WERI-Rb-1 (cell line): ENCODE results near the gene SULT1C4.

ENCODE experiments used
- DNase-seq: peaks from one replicate; pipeline ENCODE4 v3.0.0-alpha.2; 2020
- H3K27ac ChIP-seq: fragments of 250-450 bp; sonication (Bioruptor Pico); 2 replicates; pipeline ENCODE4 v1.5.1; 2020; ENCODE audit warnings: mild to moderate bottlenecking, moderate library complexity
- H3K27me3 ChIP-seq: fragments of 250-450 bp; sonication (Bioruptor Pico); 2 replicates; pipeline ENCODE4 v1.5.1; 2021; ENCODE audit warnings: mild to moderate bottlenecking, low read depth, moderate library complexity; ENCODE audit not compliant: insufficient read depth, severe bottlenecking
- H3K36me3 ChIP-seq: fragments of 250-450 bp; sonication (Bioruptor Pico); 2 replicates; pipeline ENCODE4 v1.5.1; 2020; ENCODE audit warnings: mild to moderate bottlenecking, moderate library complexity
- H3K4me3 ChIP-seq: 2 replicates; pipeline ENCODE4 v1.5.1; 2011; ENCODE audit warnings: low read depth, mild to moderate bottlenecking, control low read depth, low read length
- H3K9me3 ChIP-seq: fragments of 250-450 bp; sonication (Bioruptor Pico); 2 replicates; pipeline ENCODE4 v1.5.1; 2021; ENCODE audit warnings: mild to moderate bottlenecking, moderate library complexity; ENCODE audit not compliant: severe bottlenecking
- TF ChIP-seq, protein P1 (sequence below): IDR thresholded peaks from 2 replicates; pipeline ENCODE4 v1.5.1; 2011; ENCODE audit warnings: low read depth, mild to moderate bottlenecking, control low read depth, inconsistent platforms, low read length

The SULT1C4 gene

DNA sequence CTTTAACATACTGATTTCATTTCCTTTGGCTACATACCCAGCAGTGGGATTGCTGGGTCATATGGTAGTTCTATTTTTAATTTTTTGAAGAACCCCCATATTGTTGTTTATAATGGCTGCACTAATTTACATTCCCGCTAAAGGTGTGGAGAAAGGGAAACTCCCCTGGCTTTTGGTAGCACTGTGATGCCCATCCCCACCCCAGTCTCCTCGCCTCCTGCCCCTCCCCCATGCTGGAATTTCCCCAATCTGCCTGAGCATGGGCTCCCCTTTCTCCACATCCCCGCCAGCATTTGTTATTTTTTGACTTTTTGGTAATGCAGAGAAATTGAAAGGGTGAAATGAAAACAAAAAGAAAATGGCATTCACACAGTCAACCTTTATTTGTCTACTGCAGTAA, 30.0 kb upstream of the SULT1C4 start:
- no peaks in the 10 kb centered on the region for H3K9me3 ChIP-seq
- H3K27ac ChIP-seq: no peak overlapping the region
- H3K36me3 ChIP-seq: no peaks in the 10 kb centered on the region
- peaks cover 46% of the 10 kb centered on the region for H3K27me3 ChIP-seq
- no peak for DNase-seq
- TF ChIP-seq, protein P1, sequence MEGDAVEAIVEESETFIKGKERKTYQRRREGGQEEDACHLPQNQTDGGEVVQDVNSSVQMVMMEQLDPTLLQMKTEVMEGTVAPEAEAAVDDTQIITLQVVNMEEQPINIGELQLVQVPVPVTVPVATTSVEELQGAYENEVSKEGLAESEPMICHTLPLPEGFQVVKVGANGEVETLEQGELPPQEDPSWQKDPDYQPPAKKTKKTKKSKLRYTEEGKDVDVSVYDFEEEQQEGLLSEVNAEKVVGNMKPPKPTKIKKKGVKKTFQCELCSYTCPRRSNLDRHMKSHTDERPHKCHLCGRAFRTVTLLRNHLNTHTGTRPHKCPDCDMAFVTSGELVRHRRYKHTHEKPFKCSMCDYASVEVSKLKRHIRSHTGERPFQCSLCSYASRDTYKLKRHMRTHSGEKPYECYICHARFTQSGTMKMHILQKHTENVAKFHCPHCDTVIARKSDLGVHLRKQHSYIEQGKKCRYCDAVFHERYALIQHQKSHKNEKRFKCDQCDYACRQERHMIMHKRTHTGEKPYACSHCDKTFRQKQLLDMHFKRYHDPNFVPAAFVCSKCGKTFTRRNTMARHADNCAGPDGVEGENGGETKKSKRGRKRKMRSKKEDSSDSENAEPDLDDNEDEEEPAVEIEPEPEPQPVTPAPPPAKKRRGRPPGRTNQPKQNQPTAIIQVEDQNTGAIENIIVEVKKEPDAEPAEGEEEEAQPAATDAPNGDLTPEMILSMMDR: no peak
- no peak overlapping the region for H3K4me3 ChIP-seq

DNA sequence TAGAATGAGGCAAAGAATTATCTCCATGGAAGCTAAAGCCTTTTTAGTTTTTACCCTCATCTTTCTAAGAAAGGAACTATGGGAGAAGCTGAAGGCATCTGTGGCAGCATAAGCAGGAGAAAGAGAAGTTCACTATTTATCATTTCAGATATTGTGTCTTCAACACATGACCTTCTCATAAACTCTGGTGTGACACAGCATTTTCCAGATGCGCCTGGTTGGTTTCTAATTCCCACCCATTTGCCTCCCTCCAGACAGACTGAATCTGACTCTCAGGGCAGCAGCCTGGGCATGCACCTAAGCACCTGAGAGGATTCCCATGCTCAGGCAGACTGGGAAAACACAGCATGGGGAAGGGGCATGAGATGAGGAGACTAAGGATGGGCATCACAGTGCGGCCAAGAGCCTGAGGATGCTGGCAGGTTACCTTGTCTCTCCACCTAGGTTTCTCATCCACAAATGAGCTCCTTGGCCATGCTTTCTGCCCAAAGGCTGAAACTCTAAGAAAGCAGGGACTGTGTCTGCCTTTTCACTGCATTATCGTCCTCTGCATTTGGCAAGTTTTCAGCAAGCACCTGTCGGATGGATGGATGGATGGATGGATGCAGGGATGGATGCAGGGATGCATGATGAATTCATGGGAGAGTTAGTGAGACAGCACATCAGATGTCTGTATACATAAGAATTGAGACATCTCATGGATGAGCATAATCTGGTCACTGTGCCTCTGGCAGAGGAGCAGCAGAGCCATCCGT, 28.8 kb upstream of the SULT1C4 start:
- no peak overlapping the region for H3K27ac ChIP-seq
- TF ChIP-seq, protein P1: no peak
- no peaks in the 10 kb centered on the region for H3K9me3 ChIP-seq
- H3K27me3 ChIP-seq: peaks cover 40% of the 10 kb centered on the region
- H3K4me3 ChIP-seq: no peak overlapping the region
- no peaks in the 10 kb centered on the region for H3K36me3 ChIP-seq
- no peak for DNase-seq

DNA sequence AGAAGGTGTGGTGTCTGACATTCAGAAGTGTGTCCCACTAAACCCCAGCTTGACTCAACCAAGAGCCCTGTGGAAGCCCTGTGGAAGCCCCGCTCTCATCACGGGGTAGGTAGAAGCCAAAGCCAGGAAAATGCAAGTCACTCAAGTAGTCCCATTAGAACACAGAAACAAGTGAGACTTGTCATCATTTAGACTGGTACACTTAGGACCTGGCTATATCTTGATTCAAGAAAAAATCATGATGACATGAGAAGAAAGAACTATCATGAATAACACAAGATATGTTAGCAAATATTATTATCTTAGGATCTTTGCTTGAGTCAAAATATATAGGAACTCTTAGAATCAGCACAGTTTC, 28.2 kb upstream of the SULT1C4 start:
- DNase-seq: no peak
- H3K27ac ChIP-seq: no peak overlapping the region
- no peaks in the 10 kb centered on the region for H3K9me3 ChIP-seq
- peaks cover 34% of the 10 kb centered on the region for H3K27me3 ChIP-seq
- TF ChIP-seq, protein P1: no peak
- H3K36me3 ChIP-seq: no peaks in the 10 kb centered on the region
- H3K4me3 ChIP-seq: no peak overlapping the region

DNA sequence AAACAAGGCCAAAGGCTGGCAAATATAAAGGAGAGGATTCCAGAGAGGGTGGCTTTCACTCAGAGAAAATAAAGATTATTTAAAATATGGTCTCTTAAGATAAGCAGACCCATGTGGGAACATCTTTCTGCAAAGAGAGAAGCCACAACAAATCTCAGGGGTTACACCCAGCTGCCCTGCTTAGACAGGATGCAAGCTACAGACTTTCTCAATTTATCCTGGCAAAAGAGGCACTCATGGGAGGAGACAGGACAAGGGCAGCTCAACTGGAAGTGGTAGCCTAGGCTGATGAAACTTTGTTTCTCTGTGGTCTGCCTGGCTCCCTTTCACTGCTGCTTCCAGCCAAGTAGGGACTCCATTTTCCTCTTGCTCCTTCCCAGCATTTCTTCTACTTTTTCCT, 25.9 kb upstream of the SULT1C4 start:
- no peak for DNase-seq
- H3K27ac ChIP-seq: no peak overlapping the region
- TF ChIP-seq, protein P1: no peak
- no peaks in the 10 kb centered on the region for H3K9me3 ChIP-seq
- no peaks in the 10 kb centered on the region for H3K36me3 ChIP-seq
- peaks cover 18% of the 10 kb centered on the region for H3K27me3 ChIP-seq
- no peak overlapping the region for H3K4me3 ChIP-seq

DNA sequence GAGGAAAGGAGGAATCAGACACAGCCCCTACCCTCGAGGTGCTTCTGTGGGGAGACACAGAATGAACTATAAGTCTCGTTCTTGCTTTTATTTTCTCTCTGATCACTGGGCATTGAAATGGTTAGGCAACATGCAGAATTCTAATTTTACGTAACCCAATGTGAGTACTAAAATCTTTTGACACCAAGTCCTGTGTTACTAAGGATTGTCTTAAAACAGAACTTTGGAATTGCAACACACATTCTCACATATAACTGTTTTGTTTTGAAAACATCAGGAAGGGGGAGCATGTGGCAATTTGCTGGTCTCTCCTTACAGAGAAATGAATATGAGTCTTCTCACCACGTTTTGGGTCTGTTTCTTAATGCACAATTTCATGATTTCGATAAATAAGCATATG, 23.6 kb upstream of the SULT1C4 start:
- no peaks in the 10 kb centered on the region for H3K36me3 ChIP-seq
- H3K9me3 ChIP-seq: no peaks in the 10 kb centered on the region
- H3K4me3 ChIP-seq: no peak overlapping the region
- H3K27ac ChIP-seq: no peak overlapping the region
- no peak for DNase-seq
- peaks cover 5% of the 10 kb centered on the region for H3K27me3 ChIP-seq
- TF ChIP-seq, protein P1: no peak
